ENCODE measurements around the gene CRYGA. TPM values are rescaled to one million over a fixed set of nuclear protein-coding genes. Genes with fewer than 3 reads are reported as not detected.

Gene CRYGA
- total and polyA plus RNA-seq, 2 donors (not counting 3 experiments of a cell fraction or from before 2014, with no cell fraction given) = not detected

DNA sequence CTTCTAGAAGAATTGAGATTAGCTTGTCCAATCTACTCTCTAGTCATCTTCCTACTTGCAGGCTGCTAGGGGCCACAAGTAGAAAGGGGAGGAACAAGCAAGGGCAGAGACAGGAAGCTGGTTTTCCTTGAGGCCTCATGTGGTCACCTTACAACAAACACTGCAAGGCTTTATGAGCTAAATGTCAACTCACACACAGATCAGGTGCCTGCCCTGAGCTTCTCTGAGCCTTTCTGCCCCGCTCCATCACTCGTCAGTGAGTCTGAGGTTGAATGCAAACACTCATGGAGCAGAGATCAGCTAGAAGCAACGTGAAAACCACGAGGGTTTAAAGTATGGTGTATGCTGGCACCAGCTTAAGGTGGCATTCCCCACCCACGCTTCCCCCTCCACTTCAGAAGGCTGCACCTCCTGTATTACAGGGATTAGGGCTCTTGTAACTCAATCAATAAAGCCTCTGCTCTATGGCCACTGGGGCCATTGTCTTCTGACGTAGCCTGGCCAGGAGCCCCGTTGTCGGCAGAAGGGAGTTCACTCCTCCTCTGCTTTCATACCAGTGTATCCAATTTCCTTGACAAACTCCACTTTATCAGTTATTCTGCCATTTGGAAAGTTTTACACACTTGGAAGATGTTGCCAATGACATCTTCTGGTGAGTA, 28.3 kb downstream of the CRYGA start:
- H3K79me2 ChIP-seq (ENCODE audit: control insufficient read depth, insufficient read depth, low read length) = no peaks in the 10 kb centered on the region
- no TSS peak for BruUV-seq (replicated peaks)
- no peak for FAIRE-seq
- no peaks in the 10 kb centered on the region for H4K20me1 ChIP-seq (replicated peaks; ENCODE audit: control insufficient read depth, extremely low read depth, insufficient read depth, low read length)
- CTCF ChIA-PET = interaction anchor here (0.7 kb wide), 1 partner anchor 63 kb away, joined by 3 read pairs; no protein-coding TSS in a partner anchor
- H3K9me1 ChIP-seq (replicated peaks; ENCODE audit: control insufficient read depth, extremely low read depth, insufficient read depth, low read length) = no peaks in the 10 kb centered on the region
- dilution Hi-C loops (cut with MboI; ENCODE audit: extremely low pct_ligation_motif_present, low sequenced_read_pairs) = no loop called here
- no peak overlapping the region for H3K27ac ChIP-seq (ENCODE audit: insufficient read depth, low read depth, low read length)
- no peaks in the 10 kb centered on the region for H3K9me3 ChIP-seq (replicated peaks; ENCODE audit: control insufficient read depth, insufficient read depth, low read length)
- no peak overlapping the region for H3K4me2 ChIP-seq (ENCODE audit: insufficient read depth, low read length)
- H2AFZ ChIP-seq (ENCODE audit: low read depth, low read length) = no peak overlapping the region
- no peak overlapping the region for H3K9ac ChIP-seq (replicated peaks; ENCODE audit: extremely low read depth, insufficient read depth, low read length)
- POLR2A ChIA-PET = no interaction called here
- TF ChIP-seq MYC (IDR thresholded peaks at IDR 0.05; ENCODE audit: low read depth, low read length) = no peak
- no peak for TF ChIP-seq POLR2AphosphoS5 (IDR thresholded peaks at IDR 0.05; ENCODE audit: insufficient read depth, low read depth, low read length)
- no peak overlapping the region for H3K4me3 ChIP-seq (replicated peaks in 1 of 3; ENCODE audit: insufficient read depth in 1 of 3, low read depth in 1 of 3, low read length in 3 of 3)
- H3K27me3 ChIP-seq (ENCODE audit: control insufficient read depth in 2 of 2, insufficient read depth in 2 of 2, low read length in 2 of 2) = no peaks in the 10 kb centered on the region
- no peaks in the 10 kb centered on the region for H3K4me1 ChIP-seq (ENCODE audit: control insufficient read depth, extremely low read depth, insufficient read depth, low read length)
- no peak for DNase-seq (ENCODE audit: low read depth, low spot score)
- H3K36me3 ChIP-seq (ENCODE audit: control insufficient read depth in 2 of 2, extremely low read depth in 1 of 2, insufficient read depth in 2 of 2, low read length in 2 of 2) = no peaks in the 10 kb centered on the region
- intact Hi-C loops (cut with micrococcal nuclease) = no loop called here

- H3K27ac ChIP-seq (ENCODE audit: insufficient read depth, low read depth, low read length) = no peak overlapping the region
Measured at GRCh38 chr2:208130712-208131110, 32.7 kb downstream of the CRYGA start.

More at GRCh38 chr2:208130712-208131110, 32.7 kb downstream of the CRYGA start:
- no peaks in the 10 kb centered on the region for H3K9me3 ChIP-seq (replicated peaks; ENCODE audit: control insufficient read depth, insufficient read depth, low read length)
- no peaks in the 10 kb centered on the region for H3K9me1 ChIP-seq (replicated peaks; ENCODE audit: control insufficient read depth, extremely low read depth, insufficient read depth, low read length)
- no peak overlapping the region for H3K4me2 ChIP-seq (ENCODE audit: insufficient read depth, low read length)
- H3K9ac ChIP-seq (replicated peaks; ENCODE audit: extremely low read depth, insufficient read depth, low read length) = no peak overlapping the region
- no peaks in the 10 kb centered on the region for H3K36me3 ChIP-seq (ENCODE audit: control insufficient read depth in 2 of 2, extremely low read depth in 1 of 2, insufficient read depth in 2 of 2, low read length in 2 of 2)
- no peak overlapping the region for H2AFZ ChIP-seq (ENCODE audit: low read depth, low read length)
- intact Hi-C loops (cut with micrococcal nuclease) (no loop called here), dilution Hi-C loops (cut with MboI; ENCODE audit: extremely low pct_ligation_motif_present, low sequenced_read_pairs) (no loop called here)
- no peak overlapping the region for H3K4me3 ChIP-seq (replicated peaks in 1 of 3; ENCODE audit: insufficient read depth in 1 of 3, low read depth in 1 of 3, low read length in 3 of 3)
- POLR2A ChIA-PET = no interaction called here
- no TSS peak for BruUV-seq (replicated peaks)
- no peaks in the 10 kb centered on the region for H3K27me3 ChIP-seq (ENCODE audit: control insufficient read depth in 2 of 2, insufficient read depth in 2 of 2, low read length in 2 of 2)
- CTCF ChIA-PET = interaction anchor here (1.4 kb wide), 1 partner anchor 12 kb away, joined by 3 read pairs; no protein-coding TSS in a partner anchor
- no peaks in the 10 kb centered on the region for H3K79me2 ChIP-seq (ENCODE audit: control insufficient read depth, insufficient read depth, low read length)
- DNase-seq (ENCODE audit: low read depth, low spot score) (no peak), FAIRE-seq (no peak)
- H4K20me1 ChIP-seq (replicated peaks; ENCODE audit: control insufficient read depth, extremely low read depth, insufficient read depth, low read length) = no peaks in the 10 kb centered on the region
- TF ChIP-seq, protein P1, sequence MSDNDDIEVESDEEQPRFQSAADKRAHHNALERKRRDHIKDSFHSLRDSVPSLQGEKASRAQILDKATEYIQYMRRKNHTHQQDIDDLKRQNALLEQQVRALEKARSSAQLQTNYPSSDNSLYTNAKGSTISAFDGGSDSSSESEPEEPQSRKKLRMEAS (IDR thresholded peaks at IDR 0.05; ENCODE audit: insufficient read depth, insufficient read length) = no peak
- TF ChIP-seq POLR2AphosphoS5 (IDR thresholded peaks at IDR 0.05; ENCODE audit: insufficient read depth, low read depth, low read length) = no peak
- TF ChIP-seq CTCF (IDR thresholded peaks at IDR 0.05; ENCODE audit: extremely low read depth in 1 of 2, insufficient read depth in 1 of 2, low read depth in 1 of 2, low read length in 2 of 2) = no peak
- no peak for TF ChIP-seq JUN (IDR thresholded peaks at IDR 0.05; ENCODE audit: borderline replicate concordance, insufficient read depth, insufficient read length, low read depth)
- TF ChIP-seq FOS (IDR thresholded peaks at IDR 0.05; ENCODE audit: borderline replicate concordance, insufficient read depth, low read length) = no peak
- TF ChIP-seq MYC (IDR thresholded peaks at IDR 0.05; ENCODE audit: low read depth, low read length) = no peak
- no peak for TF ChIP-seq GATA2 (IDR thresholded peaks at IDR 0.05; ENCODE audit: insufficient read depth, insufficient read length, low read depth, low read length)
- TF ChIP-seq EZH2 (IDR thresholded peaks at IDR 0.05; ENCODE audit: borderline replicate concordance, low read depth, low read length, severe bottlenecking) = no peak
- TF ChIP-seq POLR2A (IDR thresholded peaks at IDR 0.05; ENCODE audit: low read depth, low read length) = no peak
- H3K4me1 ChIP-seq (ENCODE audit: control insufficient read depth, extremely low read depth, insufficient read depth, low read length) = no peaks in the 10 kb centered on the region

Data from endothelial cell of umbilical vein (primary cell).